ENCODE results near the gene FLNB.

Gene FLNB

GRCh38 chr3:58008141-58009025 lies at the start of gene FLNB:
Gene FLNB (plus strand): TSS chr3:58008422. CDS start chr3:58008565, 143 bp downstream.
- DNase-seq (ENCODE audit: low read depth), result peak; percentile 53

- no peak for DNase-seq (ENCODE audit: low read depth)
Observed at GRCh38 chr3:57958642-57959422, 49.4 kb upstream of the FLNB start.

- DNase-seq (ENCODE audit: low read depth), result no peak
Observed at GRCh38 chr3:57959423-57960173, 48.6 kb upstream of the FLNB start.

DNA sequence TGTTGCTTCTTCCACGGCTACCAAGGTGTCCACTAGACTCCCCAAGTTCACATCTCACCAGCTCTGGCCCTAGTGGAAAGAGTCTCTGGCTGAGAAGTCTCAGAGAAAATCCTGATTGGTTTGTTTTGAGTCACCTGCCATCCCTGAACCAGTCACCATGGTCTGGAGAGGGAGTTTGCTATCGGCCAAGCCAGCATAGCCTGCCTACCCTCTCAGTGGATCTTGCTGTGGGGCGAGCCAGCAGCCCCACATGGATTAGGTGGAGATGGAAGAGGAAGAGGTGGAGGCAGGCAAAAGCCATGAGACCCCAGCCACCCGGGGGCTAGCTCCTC lies 48.1 kb upstream of the FLNB start:
- DNase-seq (ENCODE audit: low read depth), result no peak

DNA sequence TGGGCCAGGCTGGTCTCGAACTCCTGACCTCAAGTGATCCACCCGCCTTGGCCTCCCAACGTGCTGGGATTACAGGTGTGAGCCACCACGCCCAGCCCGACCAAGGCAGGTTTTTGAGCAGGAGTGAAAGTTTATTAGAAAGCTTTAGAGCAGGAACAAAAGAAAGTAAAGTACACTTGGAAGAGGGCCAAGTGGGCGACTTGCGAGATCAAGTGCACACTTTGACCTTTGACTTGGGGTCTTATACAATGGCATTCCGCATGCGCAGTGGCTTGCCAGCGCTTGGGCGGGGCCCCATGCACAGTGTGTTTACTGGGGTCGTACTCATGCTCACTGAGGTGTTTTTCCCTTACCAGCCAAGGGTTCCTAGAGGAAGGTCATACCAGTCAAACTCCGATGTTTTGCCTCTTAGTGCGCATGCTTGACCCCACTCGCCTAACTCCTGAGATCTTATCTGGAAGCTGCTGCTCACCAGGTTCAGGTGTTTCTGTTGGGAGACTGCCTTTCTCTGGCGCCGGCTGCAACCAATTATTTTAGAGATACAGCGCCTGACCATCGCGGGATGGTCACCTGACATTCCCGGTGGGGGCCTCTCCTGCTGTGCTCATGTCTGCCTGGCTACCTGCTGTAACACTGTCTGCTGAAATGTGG lies 46.9 kb upstream of the FLNB start:
- DNase-seq (ENCODE audit: low read depth), result no peak

DNA sequence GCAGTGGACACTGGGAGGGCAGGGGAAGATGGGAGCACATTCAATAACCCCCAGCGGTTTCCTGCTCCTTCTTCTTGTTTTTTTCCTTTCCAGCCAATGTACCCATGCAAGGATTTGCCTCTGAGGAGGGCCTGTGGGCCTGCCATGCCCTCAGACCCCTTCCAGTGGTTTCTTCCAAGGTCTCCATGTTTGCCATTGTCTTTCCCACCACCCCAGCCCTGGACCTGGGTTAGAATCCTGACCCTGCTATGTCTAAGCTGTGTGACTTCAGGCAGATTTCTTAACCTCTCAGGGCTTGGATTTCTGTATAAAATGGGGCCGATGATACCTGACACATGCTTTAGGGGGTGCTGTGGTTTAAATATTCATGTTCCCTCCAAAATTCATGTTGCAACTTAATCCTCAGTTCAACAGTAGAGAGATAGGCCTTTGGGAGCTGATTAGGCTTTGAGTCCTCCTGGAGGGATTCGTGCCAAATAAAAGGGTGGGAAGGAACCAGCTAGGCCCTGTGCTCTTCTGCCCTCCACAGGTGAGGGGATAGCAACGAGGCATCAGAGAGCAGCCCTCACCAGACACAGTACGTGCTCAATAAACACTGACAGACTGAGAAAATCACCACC lies 46.3 kb upstream of the FLNB start:
- no peak for DNase-seq (ENCODE audit: low read depth)

DNA sequence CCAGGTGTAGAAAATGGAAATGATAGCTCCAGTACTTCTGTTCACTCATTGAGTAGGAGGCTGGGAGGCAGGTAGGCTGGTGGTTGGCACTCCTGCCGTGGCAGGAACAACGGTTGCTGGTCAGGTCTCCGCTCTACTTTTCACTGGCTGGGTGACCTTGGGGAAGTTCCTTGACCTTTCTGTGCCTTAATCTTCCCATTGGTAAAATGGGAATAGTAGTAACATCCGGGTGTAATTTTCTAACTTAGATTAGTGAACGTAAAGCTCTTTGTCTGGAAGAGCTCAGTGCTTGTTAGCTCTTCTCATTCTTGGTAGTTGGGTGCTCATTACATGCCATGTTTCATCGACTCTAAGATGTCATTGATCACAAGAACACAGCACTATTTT lies 45.8 kb upstream of the FLNB start:
- DNase-seq (ENCODE audit: low read depth), result no peak

DNA sequence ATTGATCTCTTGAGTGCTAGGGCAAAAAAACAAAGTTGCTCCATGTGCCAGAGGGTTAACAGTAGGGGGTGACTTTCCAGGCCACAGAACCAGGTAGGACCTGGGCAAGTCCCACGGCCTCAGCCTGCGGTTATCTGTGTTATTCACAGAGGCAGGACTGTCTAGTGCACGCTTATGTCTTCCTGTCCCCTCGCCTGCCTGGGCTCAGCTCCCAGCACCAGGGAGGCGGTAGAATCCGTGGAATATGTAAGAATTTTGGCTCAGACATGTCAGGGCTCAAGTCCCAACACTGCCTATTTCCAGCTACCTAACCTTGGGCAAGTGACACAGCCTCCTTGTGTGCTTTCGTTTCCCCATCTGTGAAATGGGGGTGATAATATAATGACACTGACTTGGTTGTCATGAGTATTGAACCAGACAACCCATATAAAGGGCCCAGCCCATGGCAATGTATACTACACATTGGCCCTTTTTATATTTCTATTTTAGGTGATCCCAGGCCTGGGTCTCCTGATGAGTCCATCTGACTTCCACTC lies 44.3 kb upstream of the FLNB start:
- no peak for DNase-seq (ENCODE audit: low read depth)

- DNase-seq (ENCODE audit: low read depth), result no peak
Observed at GRCh38 chr3:57966829-57967228, 41.4 kb upstream of the FLNB start.

GRCh38 chr3:57967590-57967989 lies 40.6 kb upstream of the FLNB start:
- no peak for DNase-seq (ENCODE audit: low read depth)

DNA sequence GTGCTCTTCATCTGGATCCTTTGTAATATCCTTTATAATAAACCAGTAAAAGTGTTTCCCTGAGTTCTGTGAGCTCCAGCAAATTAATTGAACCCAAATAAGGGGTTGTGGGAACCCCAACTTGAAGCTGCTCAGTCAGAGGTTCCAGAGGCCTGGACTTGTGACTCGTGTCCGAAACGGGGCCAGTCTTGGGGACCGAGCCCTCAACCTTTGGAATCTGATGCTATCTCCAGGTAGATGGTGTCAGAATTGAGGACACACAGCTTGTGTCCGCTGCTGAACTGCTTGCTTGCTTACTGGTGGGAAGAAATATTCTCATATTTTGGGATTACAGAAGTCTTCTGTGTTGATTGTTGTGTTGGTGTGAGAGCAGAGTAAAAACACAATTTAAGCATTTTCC lies 39.7 kb upstream of the FLNB start:
- no peak for DNase-seq (ENCODE audit: low read depth)

- DNase-seq (ENCODE audit: low read depth), result no peak
Observed at GRCh38 chr3:57971975-57972374, 36.2 kb upstream of the FLNB start.

DNA sequence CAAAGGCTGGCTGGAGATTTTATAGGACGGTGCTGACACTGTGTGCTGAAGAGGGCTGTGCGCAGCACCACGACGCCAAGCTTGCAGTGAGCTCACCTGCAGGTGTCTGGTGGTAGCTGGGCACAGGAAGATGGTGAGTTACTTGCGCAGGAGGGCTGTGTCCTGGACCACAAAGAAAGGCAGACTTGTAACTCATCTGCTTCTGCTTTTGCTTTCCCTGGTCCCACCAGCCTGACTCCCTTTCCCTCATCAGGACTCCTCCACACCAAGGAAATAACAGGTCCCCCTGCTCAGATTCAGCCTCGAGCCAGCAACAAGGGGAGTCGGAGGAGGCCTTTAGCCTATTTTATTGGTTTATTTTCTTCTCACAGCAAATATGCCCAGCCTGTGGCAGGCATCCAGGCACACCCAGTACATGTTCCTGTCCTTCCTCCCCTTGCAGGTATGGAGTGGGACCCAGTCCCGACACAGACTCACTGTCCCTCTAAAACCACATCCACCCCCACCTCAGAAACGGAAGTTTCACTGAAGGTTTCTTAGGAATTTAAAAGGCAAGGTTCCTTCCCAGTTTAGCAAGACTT lies 35.6 kb upstream of the FLNB start:
- no peak for DNase-seq (ENCODE audit: low read depth)

- no peak for DNase-seq (ENCODE audit: low read depth)
Observed at GRCh38 chr3:57973715-57974477, 34.3 kb upstream of the FLNB start.

DNA sequence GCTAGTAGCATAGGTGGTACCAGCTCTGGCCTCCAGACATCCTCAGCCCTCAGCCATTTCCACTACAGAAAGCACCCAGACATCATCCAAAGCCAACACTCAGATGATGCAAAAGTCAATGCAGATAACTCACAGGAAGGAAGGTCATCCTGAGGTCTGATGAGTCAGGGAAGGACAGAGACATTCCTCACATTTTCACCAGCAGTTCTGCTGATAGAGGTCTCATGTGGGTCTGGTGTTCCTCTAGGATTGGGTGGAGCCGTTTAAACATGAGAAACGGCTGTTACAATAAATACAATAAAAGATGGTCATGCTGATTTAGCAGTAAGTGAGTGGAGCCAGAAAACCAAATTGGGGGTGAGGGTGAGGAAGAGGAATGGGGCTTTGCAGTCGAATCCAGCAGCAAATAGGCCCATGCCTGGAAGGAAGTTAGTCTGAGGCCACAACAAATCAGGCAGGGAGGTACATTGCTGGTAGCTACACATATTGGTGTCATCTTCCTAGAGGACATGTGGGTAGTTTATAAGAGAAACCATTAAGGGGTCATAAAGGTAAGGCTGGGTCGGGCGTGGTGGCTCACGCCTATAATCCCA lies 33.3 kb upstream of the FLNB start:
- no peak for DNase-seq (ENCODE audit: low read depth)

DNA sequence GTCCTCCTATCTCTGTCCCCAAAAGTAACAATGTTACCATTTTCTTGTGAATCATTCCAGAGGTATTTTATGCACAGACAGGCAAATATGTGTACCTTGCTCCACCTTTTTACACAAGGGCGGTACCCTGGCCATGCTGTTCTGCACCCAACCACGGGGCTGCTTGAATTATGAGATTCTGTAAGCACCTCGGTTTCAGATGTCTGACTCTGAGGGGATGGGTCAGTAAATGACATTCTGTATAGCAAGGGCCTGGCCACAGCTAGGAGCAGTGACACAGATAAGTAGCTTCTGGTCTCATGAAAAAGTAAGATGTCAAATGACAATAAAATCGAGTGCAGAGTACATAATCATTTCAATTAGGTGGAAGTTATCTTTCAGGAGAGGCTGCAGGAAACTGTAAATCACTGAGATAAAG lies 30.4 kb upstream of the FLNB start:
- DNase-seq (ENCODE audit: low read depth), result no peak

DNA sequence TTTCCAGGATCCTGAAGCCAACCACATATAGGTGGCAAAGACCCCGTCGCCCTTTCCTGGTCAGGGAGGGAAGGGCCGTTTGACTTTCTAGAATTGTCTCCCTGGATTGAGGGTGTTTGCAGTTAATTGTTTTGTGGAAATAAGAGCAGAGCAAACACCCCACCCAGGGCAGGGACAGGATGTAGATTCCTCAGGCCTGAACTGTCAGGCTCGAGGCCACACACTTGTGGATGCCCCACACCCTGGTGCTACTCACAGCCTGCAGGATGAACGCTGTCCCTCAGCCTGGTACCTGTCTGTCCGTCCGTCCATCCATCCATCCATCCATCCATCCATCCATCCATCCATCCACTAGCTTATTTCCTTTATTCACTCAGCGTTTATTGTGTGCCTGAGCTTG lies 29.9 kb upstream of the FLNB start:
- no peak for DNase-seq (ENCODE audit: low read depth)

DNA sequence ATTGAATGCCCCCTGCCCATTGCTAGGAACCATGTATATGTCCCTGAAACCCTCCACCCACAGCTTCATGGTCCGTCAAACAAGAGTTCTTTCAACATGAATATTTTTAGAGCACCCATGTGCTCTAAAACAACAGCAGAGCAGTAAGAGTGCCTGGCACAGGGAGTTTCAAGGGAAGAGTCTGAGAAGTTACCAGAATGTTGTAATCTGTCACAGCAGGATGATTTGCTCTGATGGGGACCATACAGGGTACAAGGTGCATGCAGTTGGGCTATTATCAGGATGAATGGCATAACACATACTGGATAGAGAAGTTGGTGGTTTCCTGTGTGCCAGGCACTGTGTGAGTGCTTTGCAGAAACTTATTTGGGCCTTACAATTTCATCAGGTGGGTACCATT lies 27.8 kb upstream of the FLNB start:
- no peak for DNase-seq (ENCODE audit: low read depth)

DNA sequence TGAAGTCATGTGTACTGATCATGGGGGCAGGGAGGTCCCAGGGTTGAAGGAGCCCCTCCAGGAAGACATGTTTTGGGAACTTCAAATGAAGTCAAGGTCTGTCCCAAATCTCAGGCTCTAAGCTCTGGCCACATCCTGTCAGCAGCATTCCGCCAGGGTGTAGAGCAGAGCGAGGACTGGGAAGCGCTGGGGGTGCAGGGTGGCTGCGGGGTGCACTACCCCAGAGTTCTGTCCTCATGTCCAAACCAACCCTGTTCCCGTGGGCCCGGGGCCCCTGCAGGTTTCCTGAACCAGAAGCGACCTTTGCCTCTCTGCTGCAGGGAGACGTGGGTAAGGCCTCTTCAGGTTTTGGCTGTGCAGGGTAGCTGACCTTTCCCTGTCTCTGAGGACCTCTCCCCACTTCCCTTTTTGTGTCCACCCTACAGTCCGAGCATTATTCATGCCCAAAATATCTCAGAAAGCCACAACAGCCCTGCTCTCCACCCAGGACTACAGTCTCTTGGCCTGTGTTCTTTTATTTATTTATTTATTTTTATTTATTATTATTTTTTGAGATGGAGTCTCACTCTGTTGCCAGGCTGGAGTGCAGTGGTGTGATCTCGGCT lies 26.6 kb upstream of the FLNB start:
- no peak for DNase-seq (ENCODE audit: low read depth)

All from T-helper 22 cell (primary cell).